CD4-positive, CD25-positive, alpha-beta regulatory T cell (primary cell): ENCODE results near the gene JPH3. TPM values are rescaled to one million over a fixed set of nuclear protein-coding genes. Genes with fewer than 3 reads are reported as not detected.

Source experiments
- ATAC-seq, 2 donors: fragments of 150-1000 bp; cut with Tn5 transposase; one replicate each; pipeline ENCODE4 v1.10.0; 2021; ENCODE audit warnings: low read depth in 2 of 2, moderate number of reproducible peaks in 2 of 2, moderate library complexity in 1 of 2
- DNase-seq, 3 donors: peaks; one replicate each; pipeline versions ENCODE4 v3.0.0 to v3.0.0-alpha.2; 2012 to 2022; ENCODE audit warnings: mixed read lengths in 1 of 3
- H3K27ac ChIP-seq: one replicate; pipeline ENCODE4 v1.7.0; 2013; ENCODE audit warnings: mild to moderate bottlenecking, low read length; ENCODE audit not compliant: insufficient read depth, poor library complexity, severe bottlenecking
- H3K27me3 ChIP-seq: one replicate; pipeline ENCODE4 v1.7.0; 2013; ENCODE audit warnings: low read length; ENCODE audit not compliant: control insufficient read depth, insufficient read depth
- H3K36me3 ChIP-seq: one replicate; pipeline ENCODE4 v1.7.0; 2013; ENCODE audit warnings: mild to moderate bottlenecking, low read length, moderate library complexity; ENCODE audit not compliant: control insufficient read depth, insufficient read depth
- H3K4me1 ChIP-seq: 2 replicates; pipeline ENCODE4 v1.7.0; 2013; ENCODE audit warnings: mild to moderate bottlenecking, low read length; ENCODE audit not compliant: insufficient read depth, control insufficient read depth, poor library complexity, severe bottlenecking
- H3K4me3 ChIP-seq: one replicate; pipeline ENCODE4 v1.7.0; 2013; ENCODE audit warnings: low read depth, mild to moderate bottlenecking, low read length, moderate library complexity
- H3K9me3 ChIP-seq, 2 experiments: 1 replicate in 1 of 2; 2 replicates in 1 of 2; pipeline ENCODE4 v1.7.0; 2013; ENCODE audit warnings: low read length in 2 of 2, mild to moderate bottlenecking in 1 of 2, moderate library complexity in 1 of 2; ENCODE audit not compliant: control insufficient read depth in 2 of 2
- H3K27ac Mint-ChIP-seq, 3 donors: one replicate each; pipeline ENCODE4 v1.8.0; 2020 to 2022; ENCODE audit warnings: mild to moderate bottlenecking in 3 of 3, mixed read lengths in 3 of 3, moderate library complexity in 2 of 3
- H3K27me3 Mint-ChIP-seq: one replicate; pipeline ENCODE4 v1.8.0; 2022; ENCODE audit warnings: mild to moderate bottlenecking, mixed read lengths
- H3K36me3 Mint-ChIP-seq: one replicate; pipeline ENCODE4 v1.8.0; 2020; ENCODE audit warnings: mixed read lengths
- H3K4me1 Mint-ChIP-seq, 4 donors: one replicate each; pipeline ENCODE4 v1.8.0; 2020 to 2022; ENCODE audit warnings: mixed read lengths in 4 of 4, mild to moderate bottlenecking in 1 of 4
- H3K4me3 Mint-ChIP-seq, 4 donors: one replicate each; pipeline ENCODE4 v1.8.0; 2020 to 2022; ENCODE audit warnings: mild to moderate bottlenecking in 4 of 4, mixed read lengths in 4 of 4, moderate library complexity in 3 of 4
- H3K9me3 Mint-ChIP-seq, 7 donors: one replicate each; pipeline ENCODE4 v1.8.0; 2020 to 2022; ENCODE audit warnings: mixed read lengths in 7 of 7, mild to moderate bottlenecking in 3 of 7, moderate library complexity in 2 of 7
- polyA plus RNA-seq, 4 donors: library from polyadenylated mRNA; unstranded; fragments of 300-500 nt; fragmentation: Illumina TruSeq; gene quantifications; one replicate each; pipeline ENCODE4 v1.2.3, GENCODE V29; 2021
- total RNA-seq: library from RNA; stranded (reverse); gene quantifications from one replicate; pipeline ENCODE4 v1.2.3, GENCODE V29; 2022

Gene JPH3
- total and polyA plus RNA-seq, 5 donors from 2014 or later, result not detected

- no peak for ATAC-seq
- no peaks in the 10 kb centered on the region for H3K36me3 ChIP-seq
- H3K4me1 Mint-ChIP-seq, result no peaks in the 10 kb centered on the region
- H3K9me3 ChIP-seq, result no peaks in the 10 kb centered on the region
- H3K36me3 Mint-ChIP-seq, result no peaks in the 10 kb centered on the region
- no peak for DNase-seq
- no peaks in the 10 kb centered on the region for H3K27me3 ChIP-seq
- no peaks in the 10 kb centered on the region for H3K27me3 Mint-ChIP-seq
- no peak overlapping the region for H3K4me3 Mint-ChIP-seq
- no peak overlapping the region for H3K27ac ChIP-seq
- H3K4me1 ChIP-seq, result no peaks in the 10 kb centered on the region
- H3K9me3 Mint-ChIP-seq, result peaks cover 0 to 4% (median 0%) of the 10 kb centered on the region in 7 donors
- no peak overlapping the region for H3K4me3 ChIP-seq
- H3K27ac Mint-ChIP-seq, result no peak overlapping the region
Observed at GRCh38 chr16:87654826-87655225, 52.5 kb downstream of the JPH3 start.

DNA sequence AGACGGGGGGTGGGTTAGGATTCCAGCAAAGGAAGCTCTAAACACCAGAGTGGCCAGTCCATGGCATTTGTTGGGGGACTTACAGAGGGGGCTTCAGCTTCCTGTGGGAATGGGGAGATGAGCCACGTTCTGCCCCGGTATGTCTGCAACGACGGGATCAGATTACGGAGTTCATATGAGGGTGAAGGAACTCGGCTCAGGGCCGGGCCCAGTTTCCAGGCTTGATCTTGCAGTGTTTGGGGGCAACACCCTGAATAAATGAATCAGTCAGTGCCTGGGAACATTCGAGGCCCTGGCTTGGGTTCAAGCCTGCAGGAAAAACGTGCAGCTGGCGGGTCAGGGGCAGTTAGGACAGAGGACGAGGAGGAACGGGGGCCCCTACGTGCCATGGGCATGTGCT is 54.0 kb downstream of the JPH3 start:
- Mint-ChIP-seq H3K4me3 (no peak overlapping the region), H3K27ac (no peak overlapping the region)
- no peaks in the 10 kb centered on the region for H3K4me1 ChIP-seq

DNA sequence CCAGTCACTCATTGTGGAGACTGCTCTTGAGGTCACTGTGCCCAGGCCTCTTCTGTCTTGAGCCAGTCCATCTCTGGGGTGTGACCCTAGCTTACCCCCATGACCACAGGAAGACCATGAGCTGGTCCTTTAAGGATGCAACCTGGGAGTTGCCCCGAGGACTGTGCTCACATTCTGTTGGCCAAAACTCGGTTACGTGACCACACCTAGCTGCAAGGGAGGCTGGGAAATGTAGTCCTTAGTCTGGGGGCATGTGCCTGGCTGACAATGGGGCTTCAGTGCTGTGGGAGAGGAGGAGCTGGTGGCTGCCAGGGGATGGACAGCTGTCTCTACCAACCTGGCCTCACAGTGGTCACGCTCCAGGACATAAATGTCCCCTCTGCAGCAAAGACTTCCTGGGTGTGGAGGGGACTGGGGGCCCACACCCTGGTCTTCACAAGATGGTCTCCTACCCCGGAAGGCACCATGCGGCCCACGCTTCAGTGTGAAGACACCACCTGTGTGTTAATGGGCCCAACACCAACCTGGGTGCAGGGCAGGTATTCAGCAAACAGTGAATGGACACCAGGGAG is 55.4 kb downstream of the JPH3 start:
- no peak overlapping the region for H3K4me3 ChIP-seq
- H3K36me3 ChIP-seq, result no peaks in the 10 kb centered on the region
- peaks cover 0 to 4% (median 0%) of the 10 kb centered on the region in 7 donors for H3K9me3 Mint-ChIP-seq
- DNase-seq (peak in 1 of 3 donors; percentile 29), ATAC-seq (no peak)
- H3K9me3 ChIP-seq, result no peaks in the 10 kb centered on the region
- no peaks in the 10 kb centered on the region for H3K36me3 Mint-ChIP-seq
- H3K27me3 Mint-ChIP-seq, result peaks cover 6% of the 10 kb centered on the region
- no peaks in the 10 kb centered on the region for H3K4me1 ChIP-seq
- no peak overlapping the region for H3K27ac ChIP-seq
- H3K27ac Mint-ChIP-seq, result no peak overlapping the region
- no peaks in the 10 kb centered on the region for H3K4me1 Mint-ChIP-seq
- no peak overlapping the region for H3K4me3 Mint-ChIP-seq
- no peaks in the 10 kb centered on the region for H3K27me3 ChIP-seq

More for the DNA sequence above, 54.0 kb downstream of the JPH3 start:
- no peak overlapping the region for H3K27ac ChIP-seq
- ATAC-seq (no peak), DNase-seq (no peak)
- no peaks in the 10 kb centered on the region for H3K27me3 Mint-ChIP-seq
- H3K36me3 Mint-ChIP-seq, result no peaks in the 10 kb centered on the region
- no peaks in the 10 kb centered on the region for H3K4me1 Mint-ChIP-seq
- peaks cover 0 to 4% (median 0%) of the 10 kb centered on the region in 7 donors for H3K9me3 Mint-ChIP-seq
- no peak overlapping the region for H3K4me3 ChIP-seq
- no peaks in the 10 kb centered on the region for H3K27me3 ChIP-seq
- H3K9me3 ChIP-seq, result no peaks in the 10 kb centered on the region
- no peaks in the 10 kb centered on the region for H3K36me3 ChIP-seq

GRCh38 chr16:87658564-87659225 is 56.4 kb downstream of the JPH3 start:
- DNase-seq (no peak), ATAC-seq (no peak)
- H3K4me1 Mint-ChIP-seq, result no peaks in the 10 kb centered on the region
- H3K36me3 ChIP-seq, result no peaks in the 10 kb centered on the region
- H3K9me3 Mint-ChIP-seq, result peaks cover 0 to 4% (median 0%) of the 10 kb centered on the region in 7 donors
- H3K36me3 Mint-ChIP-seq, result no peaks in the 10 kb centered on the region
- no peaks in the 10 kb centered on the region for H3K27me3 ChIP-seq
- H3K4me3 Mint-ChIP-seq, result no peak overlapping the region
- H3K27ac ChIP-seq, result no peak overlapping the region
- H3K4me3 ChIP-seq, result no peak overlapping the region
- H3K4me1 ChIP-seq, result no peaks in the 10 kb centered on the region
- H3K9me3 ChIP-seq, result no peaks in the 10 kb centered on the region
- H3K27ac Mint-ChIP-seq, result no peak overlapping the region
- peaks cover 12% of the 10 kb centered on the region for H3K27me3 Mint-ChIP-seq

DNA sequence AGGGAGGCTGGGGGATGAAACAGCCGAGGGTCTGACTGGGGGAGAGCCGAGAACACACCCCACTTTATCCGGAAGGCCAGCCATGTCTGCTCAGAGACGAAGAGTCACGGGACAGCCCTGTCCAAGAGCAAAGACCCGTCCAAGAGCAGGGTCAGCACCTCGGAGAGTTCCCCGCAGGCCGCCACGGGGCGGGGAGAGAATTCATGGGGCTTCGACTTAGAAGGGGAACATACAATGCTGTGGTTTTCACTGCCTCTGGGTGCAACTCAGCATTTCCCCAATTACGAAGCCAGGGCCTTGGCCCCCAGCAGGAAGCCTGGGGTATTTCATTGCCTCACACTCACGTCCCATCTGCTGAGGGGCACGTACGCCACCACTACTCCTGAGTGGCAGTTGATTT is 59.3 kb downstream of the JPH3 start:
- H3K4me1 ChIP-seq, result no peaks in the 10 kb centered on the region
- H3K27me3 Mint-ChIP-seq, result peaks cover 14% of the 10 kb centered on the region
- H3K4me1 Mint-ChIP-seq, result no peaks in the 10 kb centered on the region
- H3K4me3 ChIP-seq, result no peak overlapping the region
- H3K9me3 ChIP-seq, result no peaks in the 10 kb centered on the region
- no peaks in the 10 kb centered on the region for H3K36me3 Mint-ChIP-seq
- ATAC-seq (peak; percentile 31 to 50), DNase-seq (peak in 1 of 3 donors; percentile 22)
- no peak overlapping the region for H3K27ac ChIP-seq
- no peaks in the 10 kb centered on the region for H3K36me3 ChIP-seq
- no peak overlapping the region for H3K4me3 Mint-ChIP-seq
- peaks cover 0 to 4% (median 0%) of the 10 kb centered on the region in 7 donors for H3K9me3 Mint-ChIP-seq
- peak overlapping the region in 1 of 3 donors; percentile 20 for H3K27ac Mint-ChIP-seq
- no peaks in the 10 kb centered on the region for H3K27me3 ChIP-seq

GRCh38 chr16:87662254-87663204 is 60.2 kb downstream of the JPH3 start:
- Mint-ChIP-seq H3K4me3 (no peak overlapping the region), H3K36me3 (no peaks in the 10 kb centered on the region), H3K4me1 (no peaks in the 10 kb centered on the region), H3K9me3 (peaks cover 0 to 3% (median 0%) of the 10 kb centered on the region in 7 donors), H3K27me3 (peaks cover 14% of the 10 kb centered on the region), H3K27ac (no peak overlapping the region)
- Histone ChIP-seq H3K27me3 (no peaks in the 10 kb centered on the region), H3K4me1 (no peaks in the 10 kb centered on the region), H3K4me3 (no peak overlapping the region), H3K9me3 (no peaks in the 10 kb centered on the region), H3K36me3 (no peaks in the 10 kb centered on the region), H3K27ac (no peak overlapping the region)
- ATAC-seq (no peak), DNase-seq (no peak)

GRCh38 chr16:87664792-87665191 is 62.5 kb downstream of the JPH3 start:
- H3K27me3 Mint-ChIP-seq, result peaks cover 14% of the 10 kb centered on the region
- no peak overlapping the region for H3K4me3 Mint-ChIP-seq
- no peak for DNase-seq
- H3K9me3 ChIP-seq, result no peaks in the 10 kb centered on the region
- peak overlapping the region in 1 of 3 donors; percentile 42 for H3K27ac Mint-ChIP-seq
- no peak for ATAC-seq
- no peaks in the 10 kb centered on the region for H3K27me3 ChIP-seq
- H3K9me3 Mint-ChIP-seq, result peaks cover 0 to 1% (median 0%) of the 10 kb centered on the region in 7 donors
- H3K4me3 ChIP-seq, result no peak overlapping the region
- no peaks in the 10 kb centered on the region for H3K4me1 ChIP-seq
- H3K36me3 Mint-ChIP-seq, result no peaks in the 10 kb centered on the region
- no peaks in the 10 kb centered on the region for H3K36me3 ChIP-seq
- no peaks in the 10 kb centered on the region for H3K4me1 Mint-ChIP-seq
- no peak overlapping the region for H3K27ac ChIP-seq
